ENCODE data around the gene CR1. TPM values are rescaled to one million over a fixed set of nuclear protein-coding genes. Genes with fewer than 3 reads are reported as not detected.
A peak's percentile ranks its signal among the peaks of the same experiment; 100 is the strongest.
"Not testable (repeated sequence)": the region's sequence is repeated elsewhere in the genome, so short reads cannot be mapped to it uniquely, and the experiment has no call there.

CR1 gene
- total and polyA plus RNA-seq, 4 experiments from 2014 or later = 4.1 to 11.5 (median 9.7) TPM

DNA sequence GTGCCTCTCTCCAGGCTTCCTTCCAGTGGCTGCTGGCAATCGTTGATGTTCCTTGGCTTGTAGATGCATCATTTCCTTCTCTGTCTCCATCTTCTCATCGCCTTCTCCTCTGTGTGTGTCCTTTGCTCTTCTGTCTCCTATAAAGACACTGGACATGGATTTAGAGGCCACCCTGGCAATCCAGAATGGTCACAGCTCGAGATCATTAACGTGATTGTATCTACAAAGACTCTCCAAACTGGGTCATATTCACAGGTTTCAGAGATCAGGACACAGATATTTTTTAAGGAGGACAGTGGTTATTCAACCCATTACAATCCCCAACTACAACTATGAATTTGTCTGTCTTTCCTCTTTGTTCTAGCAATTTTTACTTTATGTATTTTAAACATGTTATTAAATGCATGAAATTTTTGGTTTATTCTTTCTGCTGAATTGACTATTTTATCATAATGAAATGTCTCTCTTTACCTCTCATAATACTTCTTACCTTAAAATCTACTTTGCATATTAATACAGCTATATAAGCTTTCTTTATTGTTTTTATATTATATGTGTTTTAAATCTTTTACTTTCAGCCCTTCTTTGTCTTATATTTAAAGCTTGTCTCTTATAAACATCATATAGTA lies 22.8 kb downstream of the CR1 start:
- POLR2A ChIA-PET (ENCODE audit: partially characterized antibody) = no interaction called here
- Histone ChIP-seq H3K27me3 (ENCODE audit: insufficient read depth, low read length) (no peaks in the 10 kb centered on the region), H3K4me3 (ENCODE audit: low read length in 2 of 2) (no peak overlapping the region), H3K36me3 (ENCODE audit: insufficient read depth, low read length) (no peaks in the 10 kb centered on the region), H3K27ac (ENCODE audit: low read depth, low read length) (no peak overlapping the region), H3K4me1 (ENCODE audit: insufficient read depth, low read length) (no peaks in the 10 kb centered on the region), H3K9me3 (ENCODE audit: control insufficient read depth in 1 of 2, low read length in 2 of 2) (no peaks in the 10 kb centered on the region)
- intact Hi-C loops (cut with micrococcal nuclease) = no loop called here
- H3K27me3 Mint-ChIP-seq = peaks cover 4 to 6% of the 10 kb centered on the region in 2 donors
- H3K27ac Mint-ChIP-seq = peak overlapping the region in 1 of 7 donors; percentile 77
- H3K36me3 Mint-ChIP-seq = no peaks in the 10 kb centered on the region
- H3K4me1 Mint-ChIP-seq = no peaks in the 10 kb centered on the region
- H3K4me3 Mint-ChIP-seq = no peak overlapping the region
- H3K9me3 Mint-ChIP-seq = peaks cover 0 to 2% (median 0%) of the 10 kb centered on the region in 8 donors
- no peak for DNase-seq
- CTCF ChIA-PET (ENCODE audit: partially characterized antibody) = no interaction called here

DNA sequence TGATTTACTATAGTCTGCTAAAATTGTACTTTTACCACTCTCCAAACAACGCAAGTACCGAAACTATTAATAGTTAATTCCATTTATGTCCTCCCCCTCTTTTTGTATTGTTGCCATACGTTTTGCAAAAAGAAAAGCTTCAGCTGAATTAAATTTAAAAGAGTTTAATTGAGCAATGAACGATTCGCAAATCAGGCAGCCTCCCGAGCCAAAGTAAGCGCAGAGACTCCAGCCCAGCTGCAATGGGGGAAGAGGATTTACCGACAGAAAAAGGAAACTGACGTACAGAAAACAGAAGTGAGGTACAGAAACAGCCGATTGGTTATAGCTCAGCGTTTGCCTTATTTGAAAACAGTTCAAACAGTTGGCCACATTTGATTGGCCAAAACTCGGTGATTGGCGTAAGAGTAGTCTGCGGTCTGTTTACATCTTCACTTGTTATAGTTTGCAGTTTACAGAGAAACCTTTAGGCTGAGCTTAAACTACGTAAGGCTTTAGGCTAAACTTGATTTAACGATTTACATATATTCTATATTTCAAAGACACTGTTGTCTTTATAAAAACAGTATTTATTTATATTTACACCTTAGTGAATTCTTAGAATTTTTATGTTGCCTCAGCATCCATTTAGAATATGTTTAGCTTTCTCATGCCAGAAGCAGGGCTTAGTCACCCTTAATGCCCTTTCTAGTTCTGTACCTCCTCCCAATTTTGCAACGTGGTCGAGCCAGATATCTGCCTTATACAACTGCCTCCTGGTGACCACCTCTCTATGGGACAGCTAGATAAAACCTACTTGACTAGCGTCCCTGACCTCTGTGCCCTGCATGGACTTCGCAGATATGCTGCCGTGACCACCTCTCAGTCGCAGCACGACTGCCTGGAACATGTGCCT lies 23.8 kb downstream of the CR1 start:
- H3K27me3 ChIP-seq (ENCODE audit: insufficient read depth, low read length) = no peaks in the 10 kb centered on the region
- H3K27ac ChIP-seq (ENCODE audit: low read depth, low read length) = no peak overlapping the region
- H3K4me1 ChIP-seq (ENCODE audit: insufficient read depth, low read length) = no peaks in the 10 kb centered on the region
- intact Hi-C loops (cut with micrococcal nuclease) = no loop called here
- Mint-ChIP-seq H3K4me1 (no peaks in the 10 kb centered on the region), H3K9me3 (peaks cover 0 to 2% (median 0%) of the 10 kb centered on the region in 8 donors), H3K27me3 (peaks cover 4 to 8% of the 10 kb centered on the region in 2 donors), H3K4me3 (no peak overlapping the region), H3K36me3 (no peaks in the 10 kb centered on the region), H3K27ac (no peak overlapping the region)
- no peak for DNase-seq
- POLR2A ChIA-PET (ENCODE audit: partially characterized antibody) = no interaction called here
- no peaks in the 10 kb centered on the region for H3K36me3 ChIP-seq (ENCODE audit: insufficient read depth, low read length)
- H3K9me3 ChIP-seq (ENCODE audit: control insufficient read depth in 1 of 2, low read length in 2 of 2) = no peaks in the 10 kb centered on the region
- H3K4me3 ChIP-seq (ENCODE audit: low read length in 2 of 2) = no peak overlapping the region
- CTCF ChIA-PET (ENCODE audit: partially characterized antibody) = interaction anchor here (0.7 to 1.3 kb wide), 2 partner anchors 20 to 90 kb away, joined by 4 read pairs; no protein-coding TSS in a partner anchor

DNA sequence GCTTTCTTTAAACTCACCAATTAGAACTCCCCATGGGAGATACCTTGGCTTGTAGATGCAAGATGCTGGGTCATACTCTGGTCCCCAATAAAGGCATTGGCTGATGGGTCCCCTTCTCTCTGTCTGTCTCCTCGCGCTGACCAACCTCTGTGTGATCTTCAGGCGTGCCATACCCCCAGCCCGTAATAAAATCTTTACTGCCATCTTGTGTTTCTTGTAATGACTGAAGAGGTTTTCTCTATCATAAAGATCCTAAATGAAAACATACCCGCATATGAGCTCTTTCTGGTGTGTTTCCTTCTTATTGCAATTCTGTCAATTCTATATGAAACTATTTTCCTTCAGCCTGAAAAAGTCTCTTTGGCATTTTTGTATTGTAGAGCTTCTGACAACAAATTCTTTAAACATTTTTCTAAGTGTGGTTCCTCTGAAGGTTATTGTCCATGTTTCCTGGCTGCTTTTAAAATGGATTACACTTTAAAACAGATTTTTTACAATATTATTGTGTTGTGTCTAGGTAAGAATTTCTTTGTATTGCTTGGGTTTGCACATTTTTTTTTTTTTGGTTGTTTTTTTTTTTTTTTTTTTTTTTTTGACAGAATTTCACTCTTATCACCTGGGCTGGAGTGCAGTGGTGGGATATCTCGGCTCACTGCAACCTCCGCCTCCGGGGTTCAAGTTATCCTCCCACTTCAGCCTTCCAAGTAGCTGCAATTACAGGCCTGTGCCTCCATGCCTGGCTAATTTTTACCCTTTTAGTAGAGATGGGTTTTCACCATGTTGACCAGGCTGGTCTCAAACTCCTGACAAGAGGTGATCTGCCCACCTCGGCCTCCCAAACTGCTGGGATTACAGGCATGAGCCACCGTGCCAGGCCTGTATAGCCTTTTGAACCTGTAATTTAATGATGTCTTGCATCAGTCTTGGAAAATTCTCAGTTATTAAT lies 24.7 kb downstream of the CR1 start:
- POLR2A ChIA-PET (ENCODE audit: partially characterized antibody); H3K36me3 ChIP-seq (ENCODE audit: insufficient read depth, low read length); H3K4me3 Mint-ChIP-seq; H3K36me3 Mint-ChIP-seq; H3K9me3 Mint-ChIP-seq; H3K9me3 ChIP-seq (ENCODE audit: control insufficient read depth in 1 of 2, low read length in 2 of 2); H3K27me3 Mint-ChIP-seq; H3K4me1 Mint-ChIP-seq; H3K4me1 ChIP-seq (ENCODE audit: insufficient read depth, low read length); H3K27ac ChIP-seq (ENCODE audit: low read depth, low read length); intact Hi-C loops (cut with micrococcal nuclease); DNase-seq; H3K4me3 ChIP-seq (ENCODE audit: low read length in 2 of 2); H3K27me3 ChIP-seq (ENCODE audit: insufficient read depth, low read length); H3K27ac Mint-ChIP-seq: not testable (repeated sequence)
- CTCF ChIA-PET (ENCODE audit: partially characterized antibody) = interaction anchor here (0.7 to 1.3 kb wide), 4 partner anchors 18 to 138 kb away, joined by 3 to 4 read pairs (median 4); no protein-coding TSS in a partner anchor

DNA sequence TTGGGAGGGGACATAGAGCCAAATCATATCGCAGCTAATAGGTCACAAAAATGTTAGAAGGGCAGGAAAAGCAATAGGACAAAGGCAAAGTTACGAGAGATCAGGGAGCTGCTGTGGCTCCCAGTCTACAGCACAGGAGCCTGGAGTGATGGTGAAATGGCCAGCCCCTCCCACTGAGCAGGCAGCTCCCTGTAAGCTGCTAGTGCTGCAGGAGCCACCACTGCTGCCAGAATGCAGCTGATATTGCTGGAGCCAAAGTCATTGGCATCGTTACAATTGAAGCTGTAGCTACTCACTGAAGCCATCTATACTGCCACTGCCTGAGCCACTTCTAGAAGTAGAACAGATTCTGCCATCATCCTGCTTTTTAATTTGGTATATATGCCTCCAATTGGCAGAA lies 29.3 kb downstream of the CR1 start:
- intact Hi-C loops (cut with micrococcal nuclease); H3K36me3 ChIP-seq (ENCODE audit: insufficient read depth, low read length); H3K4me1 Mint-ChIP-seq; H3K4me3 ChIP-seq (ENCODE audit: low read length in 2 of 2); H3K9me3 ChIP-seq (ENCODE audit: control insufficient read depth in 1 of 2, low read length in 2 of 2); H3K27ac Mint-ChIP-seq; H3K4me3 Mint-ChIP-seq; CTCF ChIA-PET (ENCODE audit: partially characterized antibody); H3K4me1 ChIP-seq (ENCODE audit: insufficient read depth, low read length); H3K36me3 Mint-ChIP-seq; H3K9me3 Mint-ChIP-seq; H3K27me3 ChIP-seq (ENCODE audit: insufficient read depth, low read length); H3K27me3 Mint-ChIP-seq; H3K27ac ChIP-seq (ENCODE audit: low read depth, low read length); POLR2A ChIA-PET (ENCODE audit: partially characterized antibody); DNase-seq: not testable (repeated sequence)

DNA sequence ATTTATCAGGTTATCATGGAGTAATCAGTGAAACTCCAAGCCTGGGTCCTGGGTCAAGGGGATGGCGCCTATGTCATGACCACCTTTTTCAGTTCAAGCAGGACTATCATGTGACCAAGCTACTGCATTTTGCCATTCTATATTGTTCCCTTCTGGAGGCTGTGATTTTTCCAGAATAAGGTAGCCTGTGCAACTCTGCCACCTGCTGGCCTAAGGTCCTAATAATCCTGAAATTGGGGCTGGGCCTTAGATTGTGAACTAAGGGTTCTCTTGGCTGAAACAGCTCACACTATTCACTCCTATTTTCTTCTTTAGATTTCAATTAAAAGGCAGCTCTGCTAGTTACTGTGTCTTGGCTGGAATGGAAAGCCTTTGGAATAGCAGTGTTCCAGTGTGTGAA lies 32.4 kb downstream of the CR1 start:
- intact Hi-C loops (cut with micrococcal nuclease); DNase-seq; H3K27ac ChIP-seq (ENCODE audit: low read depth, low read length); H3K9me3 ChIP-seq (ENCODE audit: control insufficient read depth in 1 of 2, low read length in 2 of 2); H3K27me3 ChIP-seq (ENCODE audit: insufficient read depth, low read length); H3K36me3 ChIP-seq (ENCODE audit: insufficient read depth, low read length); H3K9me3 Mint-ChIP-seq; POLR2A ChIA-PET (ENCODE audit: partially characterized antibody); H3K4me1 Mint-ChIP-seq; H3K4me3 ChIP-seq (ENCODE audit: low read length in 2 of 2); H3K4me3 Mint-ChIP-seq; H3K27me3 Mint-ChIP-seq; H3K4me1 ChIP-seq (ENCODE audit: insufficient read depth, low read length); H3K36me3 Mint-ChIP-seq; CTCF ChIA-PET (ENCODE audit: partially characterized antibody); H3K27ac Mint-ChIP-seq: not testable (repeated sequence)

DNA sequence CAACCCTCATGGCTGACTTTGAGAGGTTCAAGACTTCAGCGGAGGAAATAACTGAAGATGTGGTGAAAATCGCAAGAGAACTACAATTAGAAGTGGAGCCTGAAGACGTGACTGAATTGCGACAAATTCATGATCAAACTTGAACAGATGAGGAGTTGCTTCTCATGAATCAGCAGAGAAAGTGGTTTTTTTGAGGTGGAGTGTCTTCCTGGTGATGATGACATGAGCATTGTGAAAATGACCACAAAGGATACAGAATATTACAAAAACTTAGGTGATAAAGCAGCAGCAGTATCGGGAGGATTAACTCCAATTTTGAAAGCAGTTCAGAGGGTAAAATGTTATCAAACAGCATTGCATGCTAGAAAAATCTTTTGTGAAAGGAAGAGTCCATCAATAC lies 40.3 kb downstream of the CR1 start:
- H3K4me3 ChIP-seq (ENCODE audit: low read length in 2 of 2); H3K27ac ChIP-seq (ENCODE audit: low read depth, low read length); H3K4me1 ChIP-seq (ENCODE audit: insufficient read depth, low read length); H3K27me3 ChIP-seq (ENCODE audit: insufficient read depth, low read length); H3K27me3 Mint-ChIP-seq; DNase-seq; H3K9me3 ChIP-seq (ENCODE audit: control insufficient read depth in 1 of 2, low read length in 2 of 2); POLR2A ChIA-PET (ENCODE audit: partially characterized antibody); H3K36me3 ChIP-seq (ENCODE audit: insufficient read depth, low read length); CTCF ChIA-PET (ENCODE audit: partially characterized antibody); intact Hi-C loops (cut with micrococcal nuclease); H3K36me3 Mint-ChIP-seq; H3K4me3 Mint-ChIP-seq; H3K9me3 Mint-ChIP-seq; H3K4me1 Mint-ChIP-seq; H3K27ac Mint-ChIP-seq: not testable (repeated sequence)

DNA sequence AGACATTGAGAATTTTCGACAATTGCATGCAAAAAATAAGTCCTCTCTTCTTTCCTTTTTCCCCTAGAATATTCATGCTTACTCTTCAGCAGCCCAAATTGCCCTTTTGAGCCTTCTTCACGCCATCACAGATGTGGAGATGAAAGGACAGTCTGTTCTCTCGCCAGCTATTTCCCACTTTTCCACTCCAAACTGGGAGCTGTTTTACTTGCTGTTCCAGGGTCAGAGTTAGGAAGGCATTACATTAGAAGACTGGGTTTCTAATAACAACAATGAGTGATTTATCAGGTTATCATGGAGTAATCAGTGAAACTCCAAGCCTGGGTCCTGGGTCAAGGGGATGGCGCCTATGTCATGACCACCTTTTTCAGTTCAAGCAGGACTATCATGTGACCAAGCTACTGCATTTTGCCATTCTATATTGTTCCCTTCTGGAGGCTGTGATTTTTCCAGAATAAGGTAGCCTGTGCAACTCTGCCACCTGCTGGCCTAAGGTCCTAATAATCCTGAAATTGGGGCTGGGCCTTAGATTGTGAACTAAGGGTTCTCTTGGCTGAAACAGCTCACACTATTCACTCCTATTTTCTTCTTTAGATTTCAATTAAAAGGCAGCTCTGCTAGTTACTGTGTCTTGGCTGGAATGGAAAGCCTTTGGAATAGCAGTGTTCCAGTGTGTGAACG lies 50.9 kb downstream of the CR1 start:
- H3K36me3 Mint-ChIP-seq; H3K4me3 Mint-ChIP-seq; H3K4me3 ChIP-seq (ENCODE audit: low read length in 2 of 2); H3K4me1 Mint-ChIP-seq; H3K4me1 ChIP-seq (ENCODE audit: insufficient read depth, low read length); POLR2A ChIA-PET (ENCODE audit: partially characterized antibody); CTCF ChIA-PET (ENCODE audit: partially characterized antibody); H3K27me3 Mint-ChIP-seq; H3K27ac Mint-ChIP-seq; DNase-seq; H3K36me3 ChIP-seq (ENCODE audit: insufficient read depth, low read length); intact Hi-C loops (cut with micrococcal nuclease); H3K27ac ChIP-seq (ENCODE audit: low read depth, low read length); H3K9me3 ChIP-seq (ENCODE audit: control insufficient read depth in 1 of 2, low read length in 2 of 2); H3K27me3 ChIP-seq (ENCODE audit: insufficient read depth, low read length); H3K9me3 Mint-ChIP-seq: not testable (repeated sequence)

Measured in CD4-positive, alpha-beta memory T cell (primary cell).